Measurements from ENCODE around the gene SMARCA5. TPM values are rescaled to one million over a fixed set of nuclear protein-coding genes. Genes with fewer than 3 reads are reported as not detected.

SMARCA5 gene, protein sequence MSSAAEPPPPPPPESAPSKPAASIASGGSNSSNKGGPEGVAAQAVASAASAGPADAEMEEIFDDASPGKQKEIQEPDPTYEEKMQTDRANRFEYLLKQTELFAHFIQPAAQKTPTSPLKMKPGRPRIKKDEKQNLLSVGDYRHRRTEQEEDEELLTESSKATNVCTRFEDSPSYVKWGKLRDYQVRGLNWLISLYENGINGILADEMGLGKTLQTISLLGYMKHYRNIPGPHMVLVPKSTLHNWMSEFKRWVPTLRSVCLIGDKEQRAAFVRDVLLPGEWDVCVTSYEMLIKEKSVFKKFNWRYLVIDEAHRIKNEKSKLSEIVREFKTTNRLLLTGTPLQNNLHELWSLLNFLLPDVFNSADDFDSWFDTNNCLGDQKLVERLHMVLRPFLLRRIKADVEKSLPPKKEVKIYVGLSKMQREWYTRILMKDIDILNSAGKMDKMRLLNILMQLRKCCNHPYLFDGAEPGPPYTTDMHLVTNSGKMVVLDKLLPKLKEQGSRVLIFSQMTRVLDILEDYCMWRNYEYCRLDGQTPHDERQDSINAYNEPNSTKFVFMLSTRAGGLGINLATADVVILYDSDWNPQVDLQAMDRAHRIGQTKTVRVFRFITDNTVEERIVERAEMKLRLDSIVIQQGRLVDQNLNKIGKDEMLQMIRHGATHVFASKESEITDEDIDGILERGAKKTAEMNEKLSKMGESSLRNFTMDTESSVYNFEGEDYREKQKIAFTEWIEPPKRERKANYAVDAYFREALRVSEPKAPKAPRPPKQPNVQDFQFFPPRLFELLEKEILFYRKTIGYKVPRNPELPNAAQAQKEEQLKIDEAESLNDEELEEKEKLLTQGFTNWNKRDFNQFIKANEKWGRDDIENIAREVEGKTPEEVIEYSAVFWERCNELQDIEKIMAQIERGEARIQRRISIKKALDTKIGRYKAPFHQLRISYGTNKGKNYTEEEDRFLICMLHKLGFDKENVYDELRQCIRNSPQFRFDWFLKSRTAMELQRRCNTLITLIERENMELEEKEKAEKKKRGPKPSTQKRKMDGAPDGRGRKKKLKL
- total RNA-seq (54.4 and 57.6 TPM in 2 replicates), polyA plus RNA-seq (5.6 and 7.9 TPM in 2 replicates), polyA minus RNA-seq (21.3 and 21.8 TPM in 2 replicates), Bru-seq, nascent RNA (percentile 95 among the genes with signal in this experiment), BruChase-seq, experiment 1, labeled RNA remaining after a 6-hour chase (percentile 95 among the genes with signal in this experiment), BruChase-seq, experiment 2, labeled RNA remaining after a 2-hour chase (percentile 92 among the genes with signal in this experiment)
- 10.4 and 11.3 TPM in 2 replicates for polyA plus RNA-seq (2011; cell fraction: cytosol; rRNA removed)
- polyA plus RNA-seq (2011; cell fraction: nucleus; rRNA removed): 17.6 and 27.3 TPM in 2 replicates
- polyA plus RNA-seq (2012): 33.7 and 44.6 TPM in 2 replicates
- polyA minus RNA-seq (2011; cell fraction: cytosol; rRNA and poly(A)+ RNA removed): 17.2 TPM
- 44.5 and 54.7 TPM in 2 replicates for polyA minus RNA-seq (2011; cell fraction: nucleus; rRNA and poly(A)+ RNA removed)
- long read RNA-seq, full-length matches to known transcripts: 230 of 278 reads
- long read RNA-seq, partial matches to known transcripts: 33 of 278 reads
- long read RNA-seq, other reads (novel, unspliced or antisense): 15 of 278 reads

GRCh38 chr4:143513314-143514168, at the start of gene SMARCA5:
Gene SMARCA5, plus strand, starts transcription at chr4:143513702. Its CDS starts 223 bp downstream, at chr4:143513925.
- Histone ChIP-seq H3K36me3 (ENCODE audit: control insufficient read depth in 2 of 2, extremely low read depth in 1 of 2, insufficient read depth in 2 of 2, low read length in 2 of 2) (no peaks in the 10 kb centered on the region), H3K4me2 (ENCODE audit: insufficient read depth, low read length) (peak within 1 kb of the TSS; percentile 98), H4K20me1 (replicated peaks; ENCODE audit: control insufficient read depth, extremely low read depth, insufficient read depth, low read length) (peaks cover 8% of the 10 kb centered on the region), H2AFZ (ENCODE audit: low read depth, low read length) (peak within 1 kb of the TSS; percentile 48), H3K9me1 (replicated peaks; ENCODE audit: control insufficient read depth, extremely low read depth, insufficient read depth, low read length) (no peaks in the 10 kb centered on the region), H3K27ac (ENCODE audit: insufficient read depth, low read depth, low read length) (peak within 1 kb of the TSS; percentile 76), H3K9me3 (replicated peaks; ENCODE audit: control insufficient read depth, insufficient read depth, low read length) (no peaks in the 10 kb centered on the region), H3K9ac (replicated peaks; ENCODE audit: extremely low read depth, insufficient read depth, low read length) (peak within 1 kb of the TSS; percentile 93), H3K4me3 (replicated peaks in 1 of 3; ENCODE audit: insufficient read depth in 1 of 3, low read depth in 1 of 3, low read length in 3 of 3) (peak within 1 kb of the TSS; percentile 81 to 88 (median 84)), H3K4me1 (ENCODE audit: control insufficient read depth, extremely low read depth, insufficient read depth, low read length) (peaks cover 23% of the 10 kb centered on the region), H3K27me3 (ENCODE audit: control insufficient read depth in 2 of 2, insufficient read depth in 2 of 2, low read length in 2 of 2) (peaks cover 3 to 11% of the 10 kb centered on the region in 2 experiments), H3K79me2 (ENCODE audit: control insufficient read depth, insufficient read depth, low read length) (peaks cover 49% of the 10 kb centered on the region)
- POLR2A ChIA-PET: interaction anchor here (1.3 to 1.5 kb wide), 3 partner anchors 11 to 176 kb away, joined by 3 to 4 read pairs (median 4); partner anchors contain the start of gene GAB1
- TF ChIP-seq FOS (IDR thresholded peaks at IDR 0.05; ENCODE audit: borderline replicate concordance, insufficient read depth, low read length) (peak; percentile 6), POLR2A (IDR thresholded peaks at IDR 0.05; ENCODE audit: low read depth, low read length) (peak; percentile 73), GATA2 (IDR thresholded peaks at IDR 0.05; ENCODE audit: insufficient read depth, insufficient read length, low read depth, low read length) (peak; percentile 96), CTCF (IDR thresholded peaks at IDR 0.05; ENCODE audit: extremely low read depth in 1 of 2, insufficient read depth in 1 of 2, low read depth in 1 of 2, low read length in 2 of 2) (no peak), JUN (IDR thresholded peaks at IDR 0.05; ENCODE audit: borderline replicate concordance, insufficient read depth, insufficient read length, low read depth) (no peak), POLR2AphosphoS5 (IDR thresholded peaks at IDR 0.05; ENCODE audit: insufficient read depth, low read depth, low read length) (peak; percentile 75), MAX (IDR thresholded peaks at IDR 0.05; ENCODE audit: insufficient read depth, insufficient read length) (no peak), EZH2 (IDR thresholded peaks at IDR 0.05; ENCODE audit: borderline replicate concordance, low read depth, low read length, severe bottlenecking) (no peak), MYC (IDR thresholded peaks at IDR 0.05; ENCODE audit: low read depth, low read length) (no peak)
- intact Hi-C loops (cut with micrococcal nuclease) (loop anchor here (1.0 to 10.0 kb wide), 7 partner anchors 18 to 1749 kb away; partner anchors contain the start of gene GAB1), dilution Hi-C loops (cut with MboI; ENCODE audit: extremely low pct_ligation_motif_present, low sequenced_read_pairs) (no loop called here)
- DNase-seq (ENCODE audit: low read depth, low spot score) (peak; percentile 99), FAIRE-seq (peak; percentile 94)
- BruUV-seq (replicated peaks): TSS peak; percentile 35
- CTCF ChIA-PET: interaction anchor here (0.6 to 3.0 kb wide), 6 partner anchors 12 to 528 kb away, joined by 3 to 19 read pairs (median 4); no protein-coding TSS in a partner anchor

Measured in endothelial cell of umbilical vein (primary cell).